ENCODE measurements around the gene IGFBP2. TPM values are rescaled to one million over a fixed set of nuclear protein-coding genes. Genes with fewer than 3 reads are reported as not detected.

IGFBP2 gene
- total and polyA plus RNA-seq, 2 of the 4 experiments (the other 2 are of a cell fraction): 33.5 to 236 TPM

GRCh38 chr2:216710551-216711301 lies 77.5 kb downstream of the IGFBP2 start:
- Histone ChIP-seq H2AK5ac (ENCODE audit: low read depth, low read length) (peak overlapping the region; percentile 57; the same call in 1 of the 2 replicates), H3K18ac (ENCODE audit: low read depth, low read length) (peak overlapping the region; percentile 21; the same call in 1 of the 2 replicates), H3K4me1 (ENCODE audit: control insufficient read depth, insufficient read depth, low read length) (peaks cover 19% of the 10 kb centered on the region), H2BK5ac (ENCODE audit: low read depth, low read length, poor library complexity, severe bottlenecking) (no peak overlapping the region), H3K23ac (ENCODE audit: low read depth, low read length) (peak overlapping the region; percentile 1; the same call in 1 of the 2 replicates), H4K8ac (ENCODE audit: low read depth in 2 of 2, low read length in 2 of 2) (peak overlapping the region in 1 of 2 experiments; percentile 27; a peak in 1 of 4 replicates), H3K4ac (ENCODE audit: low read depth, low read length) (peak overlapping the region; percentile 53; the same call in 1 of the 2 replicates), H3K27ac (ENCODE audit: insufficient read depth, low read length) (peak overlapping the region; percentile 67), H2BK20ac (ENCODE audit: low read depth, low read length) (peak overlapping the region; percentile 46; the same call in 1 of the 2 replicates), H2AK9ac (replicated peaks; ENCODE audit: low read depth, low read length, poor library complexity) (no peak overlapping the region), H3K4me2 (ENCODE audit: low read depth, low read length) (no peak overlapping the region; the same call in 1 of the 2 replicates), H3K36me3 (ENCODE audit: control insufficient read depth, insufficient read depth, low read length) (no peaks in the 10 kb centered on the region), H4K91ac (ENCODE audit: insufficient read depth, low read depth, low read length) (peak overlapping the region; percentile 32; the same call in 1 of the 2 replicates), H4K20me1 (ENCODE audit: insufficient read depth, low read length) (no peaks in the 10 kb centered on the region), H2BK15ac (ENCODE audit: low read depth, low read length) (peak overlapping the region; percentile 68; the same call in 1 of the 3 replicates), H3K9ac (ENCODE audit: low read depth, low read length) (peak overlapping the region; percentile 12; the same call in 1 of the 2 replicates), H3K56ac (ENCODE audit: extremely low read depth, insufficient read depth, low read length) (no peak overlapping the region), H3K4me3 (ENCODE audit: insufficient read depth, low read depth, low read length) (no peak overlapping the region), H2AFZ (replicated peaks; ENCODE audit: low read length, poor library complexity) (peak overlapping the region; percentile 38), H3K9me3 (ENCODE audit: control insufficient read depth, insufficient read depth, low read length) (peaks cover 2% of the 10 kb centered on the region; the same call in 1 of the 2 replicates), H4K5ac (ENCODE audit: low read depth, low read length) (peak overlapping the region; percentile 40; the same call in 1 of the 2 replicates), H3K27me3 (ENCODE audit: control insufficient read depth, insufficient read depth, low read length) (no peaks in the 10 kb centered on the region), H3K79me1 (ENCODE audit: low read depth in 1 of 2, low read length in 2 of 2) (no peaks in the 10 kb centered on the region), H3K9me1 (ENCODE audit: insufficient read depth, low read length) (peaks cover 6% of the 10 kb centered on the region; the same call in 1 of the 2 replicates), H2BK120ac (ENCODE audit: low read depth, low read length) (peak overlapping the region; percentile 48; the same call in 1 of the 2 replicates), H3K14ac (replicated peaks; ENCODE audit: low read depth, low read length) (peak overlapping the region; percentile 17; the same call in 1 of the 2 replicates)
- CTCF ChIA-PET: no interaction called here
- ATAC-seq (ENCODE audit: low read depth) (peak; percentile 51), DNase-seq (peak; percentile 69)
- dilution Hi-C loops (cut with HindIII; ENCODE audit: low sequenced_read_pairs, unreplicated experiment) (no loop called here), in situ Hi-C loops (cut with MboI; ENCODE audit: low sequenced_read_pairs) (no loop called here), intact Hi-C loops (cut with micrococcal nuclease) (no loop called here)
- WGBS, 2 experiments (ENCODE audit: extremely low coverage in 2 of 2, insufficient read length in 1 of 2): no CpG with 5 or more reads among the region's 11 CpGs
- no TSS peak for BruUV-seq (replicated peaks)
- POLR2A ChIA-PET (ENCODE audit: unreplicated experiment): interaction anchor here (0.5 to 0.9 kb wide), 2 partner anchors 17 to 34 kb away, joined by 3 read pairs; no protein-coding TSS in a partner anchor
- TF ChIP-seq RCOR1 (IDR thresholded peaks at IDR 0.05; ENCODE audit: insufficient replicate concordance, low read length): no peak
- no peak for TF ChIP-seq RAD21 (IDR thresholded peaks at IDR 0.05; ENCODE audit: low read length)
- TF ChIP-seq MXI1 (IDR thresholded peaks at IDR 0.05; ENCODE audit: borderline replicate concordance, low read depth, low read length): no peak
- no peak for TF ChIP-seq NFE2L2 (IDR thresholded peaks at IDR 0.05; ENCODE audit: low read depth, low read length)
- TF ChIP-seq, protein P1, sequence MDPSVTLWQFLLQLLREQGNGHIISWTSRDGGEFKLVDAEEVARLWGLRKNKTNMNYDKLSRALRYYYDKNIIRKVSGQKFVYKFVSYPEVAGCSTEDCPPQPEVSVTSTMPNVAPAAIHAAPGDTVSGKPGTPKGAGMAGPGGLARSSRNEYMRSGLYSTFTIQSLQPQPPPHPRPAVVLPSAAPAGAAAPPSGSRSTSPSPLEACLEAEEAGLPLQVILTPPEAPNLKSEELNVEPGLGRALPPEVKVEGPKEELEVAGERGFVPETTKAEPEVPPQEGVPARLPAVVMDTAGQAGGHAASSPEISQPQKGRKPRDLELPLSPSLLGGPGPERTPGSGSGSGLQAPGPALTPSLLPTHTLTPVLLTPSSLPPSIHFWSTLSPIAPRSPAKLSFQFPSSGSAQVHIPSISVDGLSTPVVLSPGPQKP (IDR thresholded peaks at IDR 0.05; ENCODE audit: borderline replicate concordance, low read depth, low read length): no peak
- no peak for TF ChIP-seq RFX5 (IDR thresholded peaks at IDR 0.05; ENCODE audit: low read depth, low read length)
- TF ChIP-seq, protein P2, sequence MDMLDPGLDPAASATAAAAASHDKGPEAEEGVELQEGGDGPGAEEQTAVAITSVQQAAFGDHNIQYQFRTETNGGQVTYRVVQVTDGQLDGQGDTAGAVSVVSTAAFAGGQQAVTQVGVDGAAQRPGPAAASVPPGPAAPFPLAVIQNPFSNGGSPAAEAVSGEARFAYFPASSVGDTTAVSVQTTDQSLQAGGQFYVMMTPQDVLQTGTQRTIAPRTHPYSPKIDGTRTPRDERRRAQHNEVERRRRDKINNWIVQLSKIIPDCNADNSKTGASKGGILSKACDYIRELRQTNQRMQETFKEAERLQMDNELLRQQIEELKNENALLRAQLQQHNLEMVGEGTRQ (IDR thresholded peaks at IDR 0.05; ENCODE audit: low read depth, low read length): no peak
- no peak for TF ChIP-seq FOS (IDR thresholded peaks at IDR 0.05; ENCODE audit: low read depth, low read length)
- TF ChIP-seq MAFK (IDR thresholded peaks at IDR 0.05; ENCODE audit: low read depth, low read length): no peak
- no peak for TF ChIP-seq POLR2A (IDR thresholded peaks at IDR 0.05; ENCODE audit: low read depth, low read length)
